GM21360 (cell line): ENCODE measurements around the gene VCPKMT.

ENCODE experiments used
- ATAC-seq: cut with Tn5 transposase; IDR thresholded peaks from one replicate; pipeline ENCODE4 v1.9.1; 2021; ENCODE audit warnings: mild to moderate bottlenecking, moderate library complexity; ENCODE audit not compliant: unreplicated experiment

VCPKMT gene

DNA sequence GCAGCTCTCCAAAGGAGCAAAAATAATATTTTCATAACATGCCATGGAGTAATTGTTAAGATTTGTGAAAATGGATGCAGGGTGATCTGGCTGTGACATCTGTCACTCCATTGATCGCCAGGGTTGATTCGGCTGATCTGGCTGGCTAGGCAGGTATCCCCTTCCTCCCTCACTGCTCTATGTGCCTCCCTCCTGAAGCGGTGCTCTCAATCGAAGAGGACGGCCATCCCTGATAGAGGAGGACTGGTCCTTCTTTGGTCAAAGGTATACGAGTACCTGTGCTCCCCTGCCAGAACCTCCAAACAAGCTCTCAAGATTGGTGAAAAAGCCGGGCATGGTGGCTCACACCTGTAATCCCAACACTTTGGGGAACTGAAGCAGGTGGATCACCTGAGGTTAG, 47.9 kb downstream of the VCPKMT start:
- ATAC-seq, result no peak

DNA sequence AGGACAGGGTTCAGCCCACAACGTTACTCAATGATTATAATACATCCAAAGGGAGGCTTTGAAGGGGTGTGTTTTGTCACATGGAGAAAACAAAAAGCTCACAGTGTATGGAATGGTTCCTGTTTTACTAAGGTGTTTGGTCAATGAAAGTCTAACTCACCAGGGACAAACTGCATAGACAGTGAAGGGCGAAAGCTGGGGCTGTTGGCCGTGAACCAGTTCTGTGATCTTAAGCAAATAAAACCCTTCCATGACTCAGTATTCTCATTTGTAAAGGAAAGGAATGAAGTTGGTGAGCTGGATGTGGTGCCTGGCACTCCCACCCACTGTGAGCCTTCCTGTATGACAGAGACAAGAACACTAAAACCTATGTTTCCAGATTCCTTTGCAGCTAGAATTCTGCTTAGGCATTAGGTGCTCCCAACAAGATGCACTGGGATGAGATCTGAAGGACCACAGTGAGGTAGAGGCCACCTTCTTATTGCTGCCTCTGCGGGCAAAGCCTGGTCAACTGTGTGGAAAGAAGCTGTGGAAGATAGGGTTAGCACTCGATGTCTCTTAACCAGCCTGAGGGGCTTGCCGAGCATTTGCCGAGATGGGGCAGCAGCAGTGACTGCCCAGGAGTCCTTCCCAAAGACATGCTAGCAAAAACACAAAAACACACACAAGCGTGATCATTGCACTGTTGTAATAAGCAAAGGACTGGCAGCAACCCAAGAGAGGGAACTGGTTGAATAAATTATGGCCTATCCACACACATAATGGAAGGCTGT, 48.5 kb downstream of the VCPKMT start:
- ATAC-seq, result no peak

DNA sequence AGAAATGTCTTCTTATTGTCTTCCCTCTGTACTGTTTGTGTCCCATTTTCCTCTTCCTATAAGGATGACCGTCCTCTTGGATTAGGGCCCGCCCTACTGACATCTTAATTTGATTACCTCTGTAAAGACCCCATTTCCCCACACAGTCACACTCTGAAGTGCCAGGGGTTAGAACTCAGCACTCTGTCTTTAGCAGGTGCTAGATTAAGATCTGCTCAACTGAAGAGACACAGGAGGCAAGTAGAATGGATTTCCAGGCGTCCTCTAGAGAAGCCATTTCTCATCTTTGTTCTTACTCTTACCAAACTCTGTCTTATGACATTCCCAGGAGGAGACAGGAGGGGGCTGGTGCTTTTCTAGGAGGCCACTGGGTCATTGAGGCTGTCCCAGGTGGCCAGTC, 50.8 kb downstream of the VCPKMT start:
- ATAC-seq, result no peak

DNA sequence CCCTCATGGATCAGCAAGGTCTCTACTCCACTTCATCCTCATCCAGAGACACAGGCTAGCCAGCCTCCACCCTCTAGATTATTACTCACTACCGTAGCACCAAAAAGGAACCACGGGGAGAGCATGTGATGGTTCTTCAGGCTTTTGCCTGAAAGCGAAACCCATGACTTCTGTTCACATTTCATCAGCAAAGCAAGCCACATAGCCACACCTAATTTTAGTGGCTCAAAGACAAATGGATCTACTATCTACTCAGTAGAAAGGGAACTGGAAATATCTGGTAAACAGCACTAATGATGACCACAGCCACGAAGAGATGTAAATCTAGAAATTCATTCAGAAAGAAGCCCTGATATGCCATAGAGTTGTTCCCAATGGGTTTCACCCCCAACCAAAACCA, 51.4 kb downstream of the VCPKMT start:
- peak; percentile 67 for ATAC-seq

DNA sequence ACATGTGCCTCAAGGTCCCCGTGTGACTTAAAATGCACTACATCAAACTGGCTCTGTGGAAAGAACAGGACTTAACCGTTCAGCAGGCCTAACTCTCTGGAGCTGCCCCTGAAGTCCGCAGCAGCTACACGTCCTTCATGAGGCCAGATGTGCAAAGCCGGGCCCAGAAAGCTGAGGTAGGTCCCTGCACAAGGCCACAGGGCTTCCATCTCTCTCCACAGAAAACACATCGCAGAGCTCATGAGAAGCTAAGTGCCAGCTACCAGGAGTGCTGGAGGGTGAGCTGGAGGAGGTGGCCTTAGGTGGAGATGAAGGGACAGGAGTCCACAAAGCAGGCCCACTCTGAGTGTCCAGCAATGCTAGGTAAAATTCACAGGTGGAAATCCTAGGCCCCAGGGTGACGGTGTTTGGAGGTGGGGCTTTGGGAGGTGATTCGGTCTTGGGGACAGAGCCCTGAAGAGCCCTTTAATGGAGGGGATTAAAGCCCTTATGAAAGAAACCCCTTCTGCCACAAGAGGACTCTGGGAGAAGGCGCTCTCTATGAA, 52.4 kb downstream of the VCPKMT start:
- ATAC-seq, result no peak

DNA sequence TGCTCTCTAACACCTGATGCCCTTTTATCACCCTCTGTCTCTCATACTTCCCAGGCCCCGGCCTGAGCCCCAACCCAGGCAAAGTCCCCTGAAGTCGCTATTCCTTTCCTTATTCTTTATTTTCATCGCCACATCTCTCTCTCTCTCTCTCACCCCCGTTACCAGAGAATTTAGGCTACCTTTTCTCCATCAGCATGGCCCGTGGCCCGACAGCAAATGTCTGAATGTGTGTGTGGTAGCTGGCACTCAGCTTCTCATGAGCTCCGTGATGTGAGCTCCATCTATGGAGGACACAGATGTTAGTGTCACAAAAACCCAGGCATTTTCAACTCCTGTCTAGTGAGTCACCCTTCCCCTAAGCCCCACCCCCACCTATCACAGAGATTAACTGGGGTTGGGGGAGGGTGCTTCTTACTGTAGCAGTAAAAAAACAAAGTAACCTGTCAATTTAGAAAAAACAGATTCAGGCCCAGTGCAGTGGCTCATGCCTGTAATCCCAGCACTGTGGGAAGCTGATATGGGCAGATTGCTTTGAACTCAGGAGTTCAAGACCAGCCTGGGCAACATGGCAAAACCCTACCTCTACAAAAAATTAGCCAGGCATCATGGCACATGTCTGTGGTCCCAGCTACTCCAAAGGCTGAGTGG, 53.8 kb downstream of the VCPKMT start:
- no peak for ATAC-seq

DNA sequence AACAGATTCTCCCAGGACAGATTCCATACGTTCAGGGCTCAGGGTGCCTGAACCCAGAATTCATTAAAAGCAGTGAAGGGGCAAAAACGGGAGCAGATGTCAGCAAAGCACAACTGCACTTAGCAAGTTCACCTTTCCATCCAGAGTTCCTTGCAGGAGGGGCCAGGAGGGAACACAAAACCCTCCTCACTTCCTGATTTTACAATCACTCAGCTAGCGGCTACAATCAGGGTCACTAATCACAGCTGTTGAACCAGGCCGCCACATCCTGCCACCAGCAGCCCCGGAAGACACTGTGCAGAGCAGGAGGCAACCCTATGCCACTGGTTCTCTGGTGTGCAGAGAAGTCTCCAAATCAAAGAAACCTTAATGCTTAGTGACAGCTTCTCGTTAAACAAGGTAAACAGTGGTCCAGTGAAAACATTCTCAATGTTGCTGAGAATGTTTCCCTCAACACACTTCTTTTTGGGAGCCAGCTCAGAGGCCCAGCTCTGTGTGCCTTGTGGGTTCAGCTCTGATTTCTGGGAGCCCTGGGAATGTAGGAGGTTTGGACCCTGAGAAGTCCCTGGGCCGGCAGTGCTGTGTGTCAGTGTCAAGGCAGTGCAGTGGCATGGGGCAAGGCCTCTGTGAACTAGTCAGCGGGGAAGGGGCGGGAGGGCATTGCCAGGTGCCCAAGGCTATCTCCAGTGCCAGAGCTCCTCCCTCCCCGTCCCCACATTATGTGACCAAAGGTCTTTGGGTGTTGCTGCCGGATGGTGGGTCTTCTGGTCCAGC, 54.5 kb downstream of the VCPKMT start:
- peak; percentile 49 for ATAC-seq

DNA sequence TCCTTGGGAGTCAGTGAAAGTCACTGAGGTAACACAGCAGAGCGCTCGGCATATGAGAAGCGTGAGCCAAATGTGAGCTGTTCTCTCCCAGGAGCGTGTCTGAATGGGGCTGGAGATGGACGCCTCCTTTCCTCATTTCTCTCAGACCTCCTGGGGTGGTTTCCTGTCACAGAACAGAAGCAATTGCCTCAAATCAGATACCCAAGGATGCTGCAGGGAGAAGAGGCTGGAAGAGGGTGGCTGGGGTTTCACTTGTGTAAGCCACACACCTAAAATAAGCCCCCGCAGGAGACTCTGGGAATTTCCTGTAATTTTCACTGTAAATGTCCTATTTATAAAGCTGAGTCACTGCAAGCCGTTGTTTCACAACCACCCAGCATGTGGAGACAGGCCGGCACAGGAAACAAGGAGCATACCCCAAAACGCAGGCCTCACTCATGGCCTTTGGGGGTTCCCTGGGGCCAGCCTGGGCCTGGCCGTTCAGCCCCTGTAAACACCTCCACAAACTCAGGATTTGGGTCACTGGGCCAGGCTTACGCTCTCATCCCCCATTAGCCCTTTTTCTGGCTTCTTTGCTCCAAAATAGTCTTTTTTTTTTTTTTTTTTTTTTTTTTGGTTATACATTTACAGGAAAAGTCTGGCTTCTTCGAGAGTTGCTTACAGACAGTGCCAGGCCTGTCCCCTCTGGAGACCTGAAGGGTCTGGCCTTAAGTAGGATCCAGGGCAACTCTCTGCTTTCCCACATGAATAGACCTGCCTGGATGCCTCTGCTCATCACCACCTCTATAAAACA, 55.3 kb downstream of the VCPKMT start:
- no peak for ATAC-seq

DNA sequence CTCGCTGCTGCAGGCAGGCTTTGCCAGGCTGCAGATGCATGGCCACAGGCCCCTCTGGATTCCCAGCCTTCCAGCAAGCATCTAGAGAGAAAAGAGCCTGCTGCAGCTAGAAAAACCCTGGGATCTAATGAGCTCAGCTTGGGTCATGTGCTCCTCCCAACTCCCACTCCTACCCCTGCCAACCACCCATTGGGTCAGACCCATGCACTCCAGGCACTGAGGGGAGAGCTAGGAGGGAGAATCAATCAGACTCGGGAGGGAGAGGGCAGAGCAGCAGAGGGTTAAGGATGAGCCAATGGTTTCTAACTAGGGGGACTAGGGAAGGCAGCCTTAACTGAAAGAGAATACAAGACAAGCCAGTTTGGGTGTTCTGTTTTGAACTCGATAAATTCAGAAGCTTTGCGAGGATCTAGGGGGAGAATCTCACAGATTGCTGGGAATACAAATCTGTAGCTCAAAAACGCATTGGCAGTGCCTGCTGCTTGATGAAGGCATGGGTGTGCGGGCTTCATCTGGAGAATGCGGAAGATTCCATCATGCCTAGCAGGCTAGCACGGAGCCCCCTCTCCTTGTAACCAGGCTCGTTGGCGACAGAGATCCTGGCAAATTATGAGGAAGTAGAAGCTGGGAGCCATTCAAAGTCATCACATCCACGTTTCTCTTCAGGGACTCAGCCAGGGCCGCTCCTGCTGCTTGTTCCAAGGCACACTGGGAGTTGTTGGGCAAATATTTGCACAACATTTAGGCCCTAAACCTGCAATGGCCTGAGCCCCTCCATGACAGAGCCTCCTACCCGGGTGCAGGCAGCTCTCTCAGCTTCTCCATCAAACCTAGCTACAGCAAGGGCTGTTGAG, 56.4 kb downstream of the VCPKMT start:
- no peak for ATAC-seq
